Peyer's patch (tissue), 4 donors: ENCODE data around the gene C9orf72.

Source experiments
- POLR2A ChIP-seq, 2 donors: fragments of 450-650 bp; IDR thresholded peaks; one replicate each; pipeline ENCODE4 v1.5.1; 2017; ENCODE audit warnings: antibody characterized with exemption in 2 of 2, mild to moderate bottlenecking in 2 of 2, moderate library complexity in 2 of 2
- TF ChIP-seq, protein P1 (sequence below), 6 experiments: fragments of 450-650 bp in 4 of 6; fragments of 200-600 bp in 2 of 6; sonication (generic) in 1 of 6; IDR thresholded peaks; one replicate each; pipeline ENCODE4 v1.5.1; 2017 to 2019; ENCODE audit warnings: antibody characterized with exemption in 6 of 6, mild to moderate bottlenecking in 3 of 6, moderate library complexity in 1 of 6

GRCh38 chr9:27534131-27534530 lies 39.1 kb downstream of the C9orf72 start:
- TF ChIP-seq, protein P1, sequence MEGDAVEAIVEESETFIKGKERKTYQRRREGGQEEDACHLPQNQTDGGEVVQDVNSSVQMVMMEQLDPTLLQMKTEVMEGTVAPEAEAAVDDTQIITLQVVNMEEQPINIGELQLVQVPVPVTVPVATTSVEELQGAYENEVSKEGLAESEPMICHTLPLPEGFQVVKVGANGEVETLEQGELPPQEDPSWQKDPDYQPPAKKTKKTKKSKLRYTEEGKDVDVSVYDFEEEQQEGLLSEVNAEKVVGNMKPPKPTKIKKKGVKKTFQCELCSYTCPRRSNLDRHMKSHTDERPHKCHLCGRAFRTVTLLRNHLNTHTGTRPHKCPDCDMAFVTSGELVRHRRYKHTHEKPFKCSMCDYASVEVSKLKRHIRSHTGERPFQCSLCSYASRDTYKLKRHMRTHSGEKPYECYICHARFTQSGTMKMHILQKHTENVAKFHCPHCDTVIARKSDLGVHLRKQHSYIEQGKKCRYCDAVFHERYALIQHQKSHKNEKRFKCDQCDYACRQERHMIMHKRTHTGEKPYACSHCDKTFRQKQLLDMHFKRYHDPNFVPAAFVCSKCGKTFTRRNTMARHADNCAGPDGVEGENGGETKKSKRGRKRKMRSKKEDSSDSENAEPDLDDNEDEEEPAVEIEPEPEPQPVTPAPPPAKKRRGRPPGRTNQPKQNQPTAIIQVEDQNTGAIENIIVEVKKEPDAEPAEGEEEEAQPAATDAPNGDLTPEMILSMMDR (IDR thresholded peaks at IDR 0.05) = no peak
- TF ChIP-seq POLR2A (IDR thresholded peaks at IDR 0.05) = no peak
